IPS DF 4.7 (cell line): ENCODE data around the gene NKD1.

Source experiments
- DNase-seq: peaks from one replicate; pipeline ENCODE4 v3.0.0-alpha.2; 2013; ENCODE audit warnings: low spot score; ENCODE audit errors: extremely low read depth

The NKD1 gene

DNA sequence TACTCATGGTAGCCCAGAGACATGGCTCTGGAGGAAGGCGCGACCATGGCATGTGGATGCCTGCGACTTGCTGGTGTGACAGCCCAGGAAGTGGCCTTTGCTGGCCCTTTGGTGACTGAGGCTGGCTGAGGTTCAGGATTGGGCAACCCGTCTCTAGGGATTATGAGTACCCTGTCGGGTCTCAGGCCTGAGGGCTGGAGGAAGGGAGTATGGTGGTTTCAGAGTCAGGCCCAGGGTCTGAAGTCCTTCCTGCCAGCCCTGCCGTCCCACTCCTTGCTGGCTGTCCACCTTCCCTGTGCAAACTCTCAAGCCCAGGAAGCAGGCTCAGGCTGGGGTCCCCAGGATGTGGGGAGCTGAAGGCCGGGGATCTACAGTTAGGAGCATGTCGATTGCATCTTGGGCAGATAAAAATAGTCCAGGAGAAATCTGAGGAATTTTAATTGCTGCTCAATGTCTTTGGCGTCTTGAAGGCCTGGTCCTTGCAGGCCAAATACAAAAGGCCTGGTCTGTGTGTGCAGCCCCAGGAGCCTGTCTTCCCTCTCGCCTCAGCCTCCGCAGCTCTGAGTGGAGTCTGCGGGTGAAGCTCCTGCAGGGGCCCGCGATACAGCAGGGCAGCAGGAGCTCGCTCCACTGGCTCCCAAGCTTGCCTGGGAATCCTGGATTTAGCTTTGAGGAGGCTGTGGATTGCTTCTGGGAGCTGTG is 52.5 kb downstream of the NKD1 start:
- DNase-seq, result no peak

DNA sequence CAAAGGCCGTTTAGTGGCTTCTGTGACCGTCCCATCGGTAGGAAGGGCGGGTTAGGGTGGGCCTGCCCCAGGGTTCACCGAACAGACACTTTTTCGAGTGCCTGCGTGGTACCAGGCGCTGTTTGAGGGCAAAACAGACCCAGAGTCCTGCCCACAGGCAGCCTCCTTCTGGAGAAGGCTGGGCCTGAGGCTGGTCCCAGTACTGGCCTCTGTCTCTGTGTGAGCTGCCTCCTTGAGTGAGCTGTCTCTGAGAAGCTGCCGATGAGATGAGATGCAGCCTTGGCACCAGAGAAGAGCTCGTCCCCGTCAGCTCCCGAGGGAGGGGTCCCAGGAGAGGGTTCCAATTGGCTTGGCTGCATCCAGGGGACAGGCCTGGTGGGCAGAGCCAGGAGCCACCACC is 53.1 kb downstream of the NKD1 start:
- DNase-seq, result no peak

DNA sequence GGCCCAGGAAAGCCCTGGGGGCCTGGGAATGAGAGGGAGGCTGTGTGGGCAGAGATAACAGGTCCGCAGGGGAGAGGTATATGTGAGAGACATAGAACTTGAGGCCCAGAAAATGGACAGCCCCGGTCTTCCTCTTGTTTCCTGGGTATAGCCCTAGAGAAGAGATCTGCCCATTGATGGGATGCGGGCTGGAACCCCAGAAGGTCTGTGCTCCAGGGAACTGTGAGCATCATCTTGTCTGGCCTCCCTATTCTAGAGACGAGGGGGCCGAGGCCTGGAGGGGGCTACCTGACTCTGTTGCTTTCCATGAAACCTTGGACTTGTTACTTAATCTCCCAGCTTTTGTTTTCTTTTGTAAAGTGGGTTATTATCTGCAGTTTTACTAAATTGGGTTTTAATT is 53.9 kb downstream of the NKD1 start:
- DNase-seq, result no peak

DNA sequence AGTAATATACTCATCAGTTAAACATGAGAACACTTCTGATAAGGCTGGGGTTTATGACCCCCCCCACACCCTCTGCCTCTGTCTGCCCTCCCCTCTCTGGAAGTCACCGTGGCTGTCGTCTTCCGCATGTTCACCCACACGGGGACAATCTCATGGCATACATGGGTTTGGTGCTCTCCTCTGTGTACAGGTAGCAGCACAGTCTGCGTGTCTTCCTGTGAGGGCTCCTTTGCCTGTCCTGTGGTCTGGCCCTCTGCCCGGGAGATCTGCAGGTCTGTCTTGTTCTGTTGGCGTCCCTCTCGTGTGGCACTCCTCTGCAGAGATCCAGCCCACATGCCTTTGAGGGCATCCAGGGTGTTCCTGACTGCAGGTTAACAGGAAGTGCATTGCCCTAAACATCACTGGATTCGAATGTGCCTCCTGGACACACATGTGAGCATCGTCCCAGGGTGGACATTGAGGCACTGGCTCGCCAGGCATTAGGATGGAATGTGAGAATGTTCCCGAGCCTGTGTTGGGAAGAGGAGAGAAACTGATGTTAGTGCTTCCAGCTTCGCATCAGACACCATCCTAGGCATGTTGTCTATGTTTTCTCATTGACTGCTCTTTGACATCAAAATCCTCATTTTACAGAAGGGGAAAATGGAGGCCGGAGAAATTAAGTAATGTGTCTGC is 54.5 kb downstream of the NKD1 start:
- DNase-seq, result no peak

DNA sequence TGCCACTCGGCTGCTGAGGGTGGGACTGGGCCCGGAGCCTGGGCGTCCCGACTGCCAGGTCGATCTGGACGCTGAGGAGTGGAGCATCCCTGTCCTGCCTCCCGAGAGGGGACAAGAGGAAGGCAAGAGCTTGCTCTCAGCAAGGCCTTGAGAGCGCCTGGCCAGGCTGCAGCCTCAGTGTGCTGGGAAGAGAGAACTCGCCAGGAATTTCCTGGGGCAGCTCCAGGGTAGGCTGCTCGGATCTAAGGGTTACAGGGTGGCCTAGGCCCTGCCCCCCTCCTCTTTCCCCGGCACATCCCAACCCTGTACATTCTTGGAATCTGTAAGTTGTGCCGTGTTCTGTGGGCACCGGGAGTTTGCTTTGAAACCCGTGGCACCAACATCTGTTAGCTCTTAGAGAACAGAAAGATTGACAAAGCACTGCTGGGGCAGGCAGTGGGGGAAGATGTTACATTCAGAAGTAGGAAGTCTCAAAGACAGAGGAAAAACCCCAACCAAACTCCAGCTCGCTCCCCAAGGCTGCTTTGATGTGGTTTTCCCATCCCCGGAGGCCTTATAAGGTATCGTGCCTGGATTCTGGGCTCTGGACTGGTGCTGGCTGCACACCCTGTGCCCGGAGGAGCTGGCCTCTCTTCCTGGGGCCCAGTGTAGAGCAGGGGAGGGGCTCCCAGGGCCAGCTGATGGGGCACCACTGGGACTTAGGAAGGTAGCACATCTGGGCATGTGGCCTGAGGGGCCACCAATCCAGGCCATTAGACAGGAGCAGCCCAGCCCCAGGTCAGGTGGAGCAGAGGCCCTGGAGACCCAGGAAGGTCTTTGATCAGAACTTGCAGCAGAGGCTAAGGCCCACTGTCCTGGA is 55.2 kb downstream of the NKD1 start:
- no peak for DNase-seq

DNA sequence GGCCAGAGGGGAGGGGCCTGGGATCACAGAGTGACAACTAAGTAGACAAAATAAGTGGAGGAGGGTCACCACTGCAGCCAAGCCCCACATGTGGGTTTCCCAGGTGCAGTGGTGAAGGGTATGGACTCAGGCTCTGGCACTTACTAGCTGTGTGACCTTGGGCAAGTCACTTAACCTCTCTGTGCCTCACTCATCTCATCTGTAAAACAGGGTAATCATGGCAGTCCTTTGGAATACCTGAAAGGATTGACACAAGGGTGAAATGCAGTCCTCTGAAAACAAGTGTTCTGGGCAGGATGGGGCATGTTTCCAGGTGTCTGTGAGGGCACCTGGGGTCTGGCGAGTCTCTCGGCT is 55.8 kb downstream of the NKD1 start:
- DNase-seq, result no peak

DNA sequence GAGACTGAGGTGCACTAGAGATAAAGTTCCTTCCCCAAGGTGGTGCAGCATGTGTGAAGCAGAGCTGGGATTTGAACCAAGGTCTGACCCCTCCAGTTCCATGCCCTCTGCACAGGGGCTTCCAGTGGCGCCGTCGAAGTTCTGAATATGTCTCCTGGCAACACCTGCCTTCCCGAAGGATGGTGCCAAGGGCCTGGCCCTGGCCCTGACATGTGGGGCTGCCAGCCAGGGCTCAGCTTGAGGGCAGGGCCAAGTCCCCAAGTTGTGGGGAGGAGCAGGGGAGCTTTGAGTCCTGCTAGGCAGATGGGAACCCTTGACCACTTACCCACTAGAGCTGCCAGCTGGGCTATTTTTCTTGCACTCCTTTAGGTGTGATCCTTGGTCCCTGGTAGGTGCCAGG is 56.4 kb downstream of the NKD1 start:
- no peak for DNase-seq

DNA sequence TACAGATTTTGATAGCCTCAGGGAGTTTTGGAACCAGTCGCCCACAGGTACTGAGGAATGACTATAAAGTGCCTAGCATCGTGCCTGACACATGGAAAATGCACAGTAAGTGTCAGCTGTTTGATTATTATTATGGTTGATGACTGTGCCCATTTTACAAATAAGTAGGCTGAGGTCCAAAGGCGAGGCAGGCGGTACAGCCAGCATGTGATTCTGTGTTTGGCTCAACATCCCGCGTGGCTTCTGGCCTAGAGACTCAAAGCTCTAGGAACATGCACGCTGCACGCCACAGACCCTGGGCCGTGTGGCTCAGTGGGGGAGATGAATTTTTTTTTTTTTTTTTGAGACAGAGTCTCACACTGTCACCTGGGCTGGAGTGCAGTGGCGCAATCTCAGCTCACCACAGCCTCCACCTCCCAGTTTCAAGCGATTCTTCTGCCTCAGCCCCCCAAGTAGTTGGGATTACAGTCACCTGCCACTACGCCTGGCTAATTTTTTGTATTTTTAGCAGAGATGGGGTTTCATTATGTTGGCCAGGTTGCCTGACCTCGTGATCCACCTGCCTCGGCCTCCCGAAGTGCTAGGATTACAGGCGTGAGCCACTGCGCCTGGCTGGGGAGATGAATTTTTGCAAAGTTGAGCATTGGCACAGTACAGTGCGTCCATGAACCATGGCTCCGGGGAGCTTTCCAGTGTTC is 57.7 kb downstream of the NKD1 start:
- DNase-seq, result no peak

DNA sequence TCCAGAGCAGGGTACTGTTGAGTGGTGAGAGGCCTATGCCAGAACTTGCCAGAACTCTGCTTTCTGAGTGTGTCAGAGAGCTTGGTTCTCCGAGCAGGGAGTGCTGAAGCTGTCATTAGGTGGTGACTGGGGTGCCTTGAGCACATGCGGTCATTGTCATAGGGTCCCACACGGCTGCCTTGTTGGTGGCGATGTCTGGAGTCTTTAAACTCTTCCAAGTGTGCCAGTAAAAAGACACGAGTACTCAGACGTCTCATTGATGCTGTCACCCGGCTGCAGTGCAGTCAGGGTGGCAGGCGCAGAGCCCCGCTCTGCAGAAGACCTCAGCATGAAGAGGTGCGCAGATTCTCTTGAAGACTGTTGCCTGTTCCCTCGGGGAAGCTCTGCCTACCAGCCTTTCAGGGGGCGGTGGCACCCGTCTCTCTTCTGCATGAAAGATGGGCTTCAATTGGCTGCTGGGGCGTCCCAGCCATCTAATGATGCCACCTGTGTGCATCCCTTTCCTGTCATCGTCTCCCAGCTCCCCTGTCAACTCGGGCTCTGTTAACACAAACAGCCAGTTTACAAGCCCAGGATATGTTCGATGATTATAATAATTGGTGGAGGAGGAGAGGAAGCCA is 58.3 kb downstream of the NKD1 start:
- DNase-seq, result no peak

DNA sequence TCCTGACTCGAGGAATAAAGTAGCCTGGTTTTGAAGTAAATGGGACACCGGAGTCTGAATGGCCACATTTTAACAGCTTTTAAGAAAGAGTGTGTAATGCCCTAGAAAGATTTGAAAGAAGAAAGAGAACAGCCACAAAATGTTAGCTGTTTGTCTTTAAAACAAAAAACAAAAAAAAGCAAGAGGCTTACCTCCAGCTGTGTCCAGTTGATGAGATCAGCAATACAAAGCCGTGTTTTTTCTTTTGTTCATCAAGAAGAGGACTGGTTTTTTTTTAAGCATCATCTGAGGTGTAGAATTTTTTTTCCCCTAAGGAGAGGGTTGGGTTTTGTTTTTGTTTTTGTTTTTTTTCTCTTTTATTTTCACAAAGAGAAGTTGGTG is 58.8 kb downstream of the NKD1 start:
- DNase-seq, result no peak

DNA sequence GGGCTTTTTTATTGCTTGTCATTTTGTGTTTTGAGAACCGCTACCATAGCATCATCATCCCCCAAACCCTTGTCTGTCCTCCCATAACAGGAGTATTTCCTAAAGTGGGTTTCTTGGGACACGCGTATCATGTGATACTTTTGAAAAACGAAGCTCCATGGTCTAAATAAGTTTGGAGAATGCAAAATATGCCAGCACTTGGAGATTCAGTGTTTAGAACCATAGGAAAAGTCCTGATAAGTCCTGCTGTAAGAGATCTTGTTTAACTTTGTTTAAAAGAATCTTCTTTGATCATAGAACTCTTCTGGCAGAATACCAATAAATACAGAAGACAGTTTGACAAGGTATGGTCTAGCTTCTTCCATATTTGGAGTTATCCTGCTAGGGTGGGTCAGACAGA is 59.3 kb downstream of the NKD1 start:
- no peak for DNase-seq

DNA sequence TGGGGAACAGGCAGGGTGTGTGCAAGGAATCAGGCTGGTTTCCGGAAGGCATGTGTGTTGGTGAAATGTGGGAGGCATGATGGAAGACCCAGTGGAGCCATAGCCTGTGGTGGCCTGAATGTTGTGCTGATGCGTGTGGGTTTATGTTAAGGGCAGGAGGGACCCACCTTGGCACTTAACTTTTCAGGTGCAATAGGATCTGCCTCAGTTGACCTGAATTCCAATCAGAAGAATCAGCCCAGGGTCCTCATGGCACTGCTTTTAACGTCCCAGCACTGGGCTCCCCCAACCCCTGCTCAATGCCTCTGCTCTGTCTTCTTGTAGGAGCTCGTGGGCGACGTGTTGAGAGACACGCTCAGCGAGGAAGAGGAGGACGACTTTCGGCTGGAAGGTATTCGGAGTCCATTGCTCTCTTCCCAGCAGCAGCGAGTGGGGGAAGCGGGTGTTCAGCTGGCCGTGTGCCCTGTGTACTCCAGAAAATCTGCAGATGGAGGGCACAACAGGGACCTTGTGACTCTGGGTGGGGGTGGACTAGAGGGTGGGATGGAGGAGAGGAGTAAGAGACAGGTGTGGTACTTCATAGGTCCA is 59.9 kb downstream of the NKD1 start:
- no peak for DNase-seq

DNA sequence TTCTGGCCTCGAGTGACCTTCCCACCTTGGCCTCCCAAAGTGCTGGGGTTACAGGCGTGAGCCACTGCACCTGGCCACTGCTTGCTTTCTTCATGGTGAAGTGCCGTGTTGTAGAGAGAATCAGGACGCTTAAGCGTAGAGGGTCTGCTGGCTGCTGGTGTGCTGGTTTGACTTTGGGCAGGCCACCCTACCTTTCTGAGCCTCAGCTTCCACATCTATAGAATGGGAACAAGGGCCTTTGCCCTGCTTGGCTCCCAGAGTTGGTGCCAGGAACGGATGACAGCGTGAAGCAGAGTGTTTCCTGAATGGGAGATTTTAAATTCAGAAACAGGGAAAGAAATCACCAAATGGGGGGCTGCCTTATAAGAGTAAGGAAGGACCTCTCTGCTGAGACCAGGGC is 60.9 kb downstream of the NKD1 start:
- no peak for DNase-seq

DNA sequence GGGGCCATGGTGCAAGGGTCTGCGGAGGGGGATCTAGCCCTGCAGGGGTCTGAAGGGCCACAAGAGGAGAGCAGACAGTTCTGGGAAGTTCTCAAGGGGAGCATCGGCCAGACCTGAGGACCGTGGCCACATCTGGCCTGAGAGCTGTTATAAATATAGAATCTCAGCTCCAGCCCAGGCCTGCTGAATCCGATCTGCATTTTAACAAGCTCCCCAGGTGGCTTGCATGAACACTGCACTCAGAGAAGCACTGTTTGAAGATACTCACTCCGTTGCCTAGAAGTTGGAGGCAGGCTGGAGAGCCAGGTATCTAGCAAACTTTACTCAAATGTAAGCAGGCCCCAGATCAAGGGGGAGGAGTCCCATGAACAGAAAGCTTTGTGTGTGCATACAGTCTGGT is 61.3 kb downstream of the NKD1 start:
- DNase-seq, result no peak

DNA sequence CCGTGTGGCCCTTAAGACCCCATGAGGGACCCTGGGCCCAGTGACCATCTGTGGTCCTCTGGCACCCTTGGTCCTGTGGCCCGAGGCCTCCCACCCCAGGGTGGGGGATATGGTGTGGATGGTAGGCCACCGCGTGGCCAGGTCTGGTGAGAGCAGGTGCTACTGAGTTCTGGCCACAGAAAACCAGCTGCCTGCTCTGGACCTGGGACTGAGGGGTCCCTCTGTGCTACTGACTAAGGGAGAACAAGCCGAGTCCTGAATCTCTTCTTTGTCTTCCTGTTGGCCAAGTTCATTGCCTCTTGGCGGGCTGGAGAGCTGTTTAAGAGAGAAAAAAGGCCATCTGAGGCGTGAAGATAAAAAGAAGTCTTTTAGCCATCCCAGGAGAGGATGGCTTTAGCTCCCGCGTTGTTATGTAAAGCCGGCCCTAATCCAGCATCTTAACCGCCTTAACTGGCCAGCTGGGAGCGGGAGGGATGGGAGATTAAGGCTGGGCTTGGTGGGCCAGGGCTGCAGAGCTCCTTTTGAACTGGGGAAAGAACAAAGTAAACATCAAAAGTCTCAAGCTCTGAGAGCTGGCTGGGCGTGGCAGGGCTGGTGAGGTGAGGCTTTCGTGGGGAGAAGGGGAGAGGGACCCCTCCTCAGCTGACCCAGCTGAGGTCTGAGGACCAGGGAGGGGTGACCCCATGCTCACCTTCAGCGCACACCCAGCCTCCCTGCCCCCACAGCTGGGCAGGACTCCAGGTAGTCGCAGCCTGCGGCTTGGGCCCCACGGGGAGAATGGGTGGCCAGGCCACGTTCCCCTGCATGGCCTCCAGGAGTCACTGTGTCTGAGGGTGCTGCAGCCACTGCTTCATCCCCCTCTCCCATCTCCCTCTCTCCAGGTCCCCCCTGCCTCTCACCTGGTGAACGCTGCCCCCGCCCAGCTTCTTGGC is 62.4 kb downstream of the NKD1 start:
- DNase-seq, result no peak

DNA sequence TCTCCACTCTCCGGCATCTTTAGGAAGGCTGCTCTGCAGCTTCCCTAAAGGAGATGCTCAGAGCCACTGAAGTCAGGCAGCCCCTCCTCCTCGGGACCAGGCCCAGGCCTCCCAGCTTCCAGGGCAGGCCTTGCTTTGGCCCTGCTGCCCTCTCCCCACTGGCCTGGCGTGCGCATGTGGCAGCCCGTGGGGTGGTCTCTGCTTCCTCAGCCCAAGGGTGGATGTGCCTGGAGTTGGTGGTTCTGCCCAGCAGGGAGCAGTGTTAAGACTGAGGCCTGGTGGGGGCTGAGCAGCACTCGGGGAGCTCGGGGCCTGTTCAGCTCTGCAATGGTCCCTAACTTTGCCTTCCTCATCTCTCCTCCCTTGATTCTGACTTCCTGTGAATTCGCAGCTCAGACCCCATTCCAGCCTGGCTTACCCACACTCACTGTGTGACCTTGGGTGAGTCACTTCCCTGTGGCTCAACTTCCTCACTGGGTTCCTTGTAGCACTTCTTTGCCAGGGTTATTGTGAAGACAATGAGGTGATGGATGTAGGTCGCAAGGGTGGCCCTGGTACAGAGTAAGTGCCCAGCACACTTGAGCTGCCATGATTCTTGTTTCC is 63.2 kb downstream of the NKD1 start:
- no peak for DNase-seq

DNA sequence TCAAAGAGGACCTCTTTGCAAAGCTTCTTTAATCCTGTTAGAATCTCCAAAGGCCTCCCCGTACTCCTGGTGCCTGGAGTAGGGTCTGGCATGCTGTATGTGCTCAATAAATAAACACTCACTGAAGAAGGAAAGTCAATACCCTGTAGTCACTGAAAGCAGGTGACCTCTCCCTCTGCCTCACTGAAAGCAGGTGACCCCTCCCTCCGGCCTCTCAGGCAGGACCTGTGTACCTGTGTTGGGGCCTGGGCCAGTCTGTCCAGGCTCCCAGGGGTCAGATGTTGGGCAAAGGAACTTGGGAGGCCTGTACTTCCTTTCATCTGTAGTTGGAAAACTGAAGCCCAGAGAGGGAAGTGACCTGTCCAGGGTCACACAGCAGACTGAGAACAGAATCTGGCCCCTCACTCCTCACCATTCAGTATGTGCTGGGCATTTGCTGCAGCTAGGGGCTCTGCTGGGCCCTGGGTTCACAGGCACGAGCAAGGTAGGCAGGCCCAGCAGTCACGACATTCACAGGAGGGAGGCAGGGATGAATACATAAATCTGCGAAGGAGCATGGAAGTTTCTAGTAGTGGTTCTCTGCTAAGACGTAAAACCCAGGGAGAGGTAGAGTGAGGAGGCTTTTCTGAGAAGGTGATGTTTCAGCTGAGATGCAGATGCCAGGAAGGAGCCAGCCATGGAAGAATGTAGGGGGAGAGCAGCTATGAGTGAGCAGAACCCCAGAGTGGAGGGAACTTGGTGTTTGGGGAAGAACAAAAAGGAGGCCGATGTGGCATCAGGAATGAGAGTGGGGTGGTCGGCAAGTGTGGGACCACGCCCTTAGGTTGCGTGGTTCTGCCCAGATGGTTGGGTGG is 64.0 kb downstream of the NKD1 start:
- no peak for DNase-seq

DNA sequence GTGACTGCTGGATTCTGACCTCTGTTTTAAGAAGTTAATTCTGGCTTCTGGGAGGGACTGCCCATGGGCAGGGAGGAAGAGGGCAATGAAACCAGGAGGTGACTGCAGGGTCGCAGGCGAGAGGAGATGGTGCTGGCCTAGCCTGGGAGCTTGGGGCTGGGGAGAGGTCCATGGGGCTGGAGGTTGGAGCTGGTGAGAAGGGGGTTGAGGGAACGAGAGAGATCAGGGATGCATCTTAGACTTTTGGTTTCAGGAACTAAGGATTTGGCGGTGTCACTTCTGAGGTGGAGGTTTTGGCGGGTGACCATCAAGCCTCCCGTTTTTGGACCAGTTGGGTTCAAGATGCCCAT is 64.6 kb downstream of the NKD1 start:
- no peak for DNase-seq
